ENCODE results near the gene UGT1A8.

DNA sequence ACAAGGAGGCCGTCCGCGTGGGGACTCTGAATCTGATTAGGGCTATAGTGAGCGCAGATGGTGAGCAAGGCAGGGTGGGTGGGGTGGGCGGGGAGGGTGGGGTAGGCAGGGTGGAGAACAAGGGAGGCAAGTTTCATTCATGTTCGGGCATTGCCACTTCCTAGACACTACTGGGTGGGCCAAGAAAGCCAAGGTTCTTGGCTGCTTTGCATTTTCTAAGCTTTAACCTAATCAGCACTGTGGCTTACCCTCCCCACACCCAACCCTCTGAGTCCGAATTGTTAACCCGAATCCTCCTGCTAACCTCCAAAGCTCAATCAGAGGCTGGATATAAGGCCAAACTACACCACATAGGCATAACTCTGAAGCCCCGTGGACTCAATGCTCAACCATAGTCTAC, 178.8 kb downstream of the UGT1A8 start:
- TF ChIP-seq EZH2 (IDR thresholded peaks at IDR 0.05; ENCODE audit: low read length, missing control alignments), result no peak
- TF ChIP-seq, protein P1, sequence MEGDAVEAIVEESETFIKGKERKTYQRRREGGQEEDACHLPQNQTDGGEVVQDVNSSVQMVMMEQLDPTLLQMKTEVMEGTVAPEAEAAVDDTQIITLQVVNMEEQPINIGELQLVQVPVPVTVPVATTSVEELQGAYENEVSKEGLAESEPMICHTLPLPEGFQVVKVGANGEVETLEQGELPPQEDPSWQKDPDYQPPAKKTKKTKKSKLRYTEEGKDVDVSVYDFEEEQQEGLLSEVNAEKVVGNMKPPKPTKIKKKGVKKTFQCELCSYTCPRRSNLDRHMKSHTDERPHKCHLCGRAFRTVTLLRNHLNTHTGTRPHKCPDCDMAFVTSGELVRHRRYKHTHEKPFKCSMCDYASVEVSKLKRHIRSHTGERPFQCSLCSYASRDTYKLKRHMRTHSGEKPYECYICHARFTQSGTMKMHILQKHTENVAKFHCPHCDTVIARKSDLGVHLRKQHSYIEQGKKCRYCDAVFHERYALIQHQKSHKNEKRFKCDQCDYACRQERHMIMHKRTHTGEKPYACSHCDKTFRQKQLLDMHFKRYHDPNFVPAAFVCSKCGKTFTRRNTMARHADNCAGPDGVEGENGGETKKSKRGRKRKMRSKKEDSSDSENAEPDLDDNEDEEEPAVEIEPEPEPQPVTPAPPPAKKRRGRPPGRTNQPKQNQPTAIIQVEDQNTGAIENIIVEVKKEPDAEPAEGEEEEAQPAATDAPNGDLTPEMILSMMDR (conservative IDR thresholded peaks at IDR 0.05 in 1 of 2, IDR thresholded peaks at IDR 0.05 in 1 of 2; ENCODE audit: low read depth in 1 of 2, low read length in 2 of 2), result no peak
